GM23338 (cell line): ENCODE measurements around the gene SLC49A4. TPM values are rescaled to one million over a fixed set of nuclear protein-coding genes. Genes with fewer than 3 reads are reported as not detected.

Experiments
- ATAC-seq: fragments of 200-7000 bp; cut with Tn5 transposase; 3 replicates; pipeline ENCODE4 v1.9.1; 2020
- DNase-seq: peaks from one replicate; pipeline ENCODE4 v3.0.0-alpha.2; 2015; ENCODE audit warnings: low spot score
- H2AFZ ChIP-seq: fragments of 200-600 bp; sonication (generic); 2 replicates; pipeline ENCODE4 v1.8.0; 2016; ENCODE audit warnings: antibody characterized with exemption, mild to moderate bottlenecking, moderate library complexity
- H3F3A ChIP-seq: fragments of 200-600 bp; sonication (generic); replicated peaks from 2 replicates; pipeline ENCODE4 v1.8.0; 2017; ENCODE audit warnings: antibody characterized with exemption, mixed run types, low read depth
- H3K27ac ChIP-seq: fragments of 200-600 bp; sonication (generic); 2 replicates; pipeline ENCODE4 v1.6.1; 2016; ENCODE audit warnings: low read depth
- H3K27me3 ChIP-seq: fragments of 200-600 bp; sonication (generic); 2 replicates; pipeline ENCODE4 v1.8.0; 2016; ENCODE audit warnings: mild to moderate bottlenecking, mixed run types, moderate library complexity; ENCODE audit not compliant: insufficient read depth
- H3K36me3 ChIP-seq: fragments of 200-600 bp; sonication (generic); 2 replicates; pipeline ENCODE4 v1.8.0; 2016; ENCODE audit warnings: mild to moderate bottlenecking; ENCODE audit not compliant: insufficient read depth
- H3K4me1 ChIP-seq: fragments of 200-600 bp; sonication (generic); 2 replicates; pipeline ENCODE4 v1.8.0; 2016; ENCODE audit warnings: mild to moderate bottlenecking, moderate library complexity; ENCODE audit not compliant: insufficient read depth
- H3K4me2 ChIP-seq: fragments of 200-600 bp; sonication (generic); 2 replicates; pipeline ENCODE4 v1.7.1; 2017; ENCODE audit warnings: mixed run types
- H3K4me3 ChIP-seq: fragments of 200-600 bp; sonication (generic); 2 replicates; pipeline ENCODE4 v1.6.1; 2016; ENCODE audit warnings: mixed run types
- H3K79me2 ChIP-seq: fragments of 200-600 bp; sonication (generic); replicated peaks from 2 replicates; pipeline ENCODE4 v1.8.0; 2017; ENCODE audit warnings: mild to moderate bottlenecking; ENCODE audit not compliant: insufficient read depth
- H3K9me2 ChIP-seq: fragments of 200-600 bp; sonication (generic); 2 replicates; pipeline ENCODE4 v1.8.0; 2017; ENCODE audit not compliant: insufficient read depth
- H4K20me1 ChIP-seq: fragments of 200-600 bp; sonication (generic); replicated peaks from 2 replicates; pipeline ENCODE4 v1.8.0; 2017; ENCODE audit warnings: mild to moderate bottlenecking; ENCODE audit not compliant: insufficient read depth
- H3K27ac Mint-ChIP-seq: 2 replicates; pipeline ENCODE4 v1.8.0; 2020; ENCODE audit warnings: inconsistent platforms, mild to moderate bottlenecking, moderate library complexity, mixed read lengths
- H3K27me3 Mint-ChIP-seq: 3 replicates; pipeline ENCODE4 v1.8.0; 2022; ENCODE audit warnings: low read depth, mild to moderate bottlenecking, moderate library complexity, mixed read lengths, inconsistent platforms; ENCODE audit not compliant: insufficient read depth, poor library complexity
- H3K36me3 Mint-ChIP-seq: 3 replicates; pipeline ENCODE4 v1.8.0; 2021; ENCODE audit warnings: low read depth, mild to moderate bottlenecking, inconsistent platforms, moderate library complexity, mixed read lengths
- H3K4me1 Mint-ChIP-seq: 3 replicates; pipeline ENCODE4 v1.8.0; 2020; ENCODE audit warnings: mild to moderate bottlenecking, inconsistent platforms, mixed read lengths
- H3K4me3 Mint-ChIP-seq: 3 replicates; pipeline ENCODE4 v1.8.0; 2021; ENCODE audit warnings: moderate library complexity, mild to moderate bottlenecking, inconsistent platforms, mixed read lengths
- H3K9me3 Mint-ChIP-seq: 3 replicates; pipeline ENCODE4 v1.8.0; 2020; ENCODE audit warnings: moderate library complexity, mild to moderate bottlenecking, inconsistent platforms, mixed read lengths
- CREB1 ChIP-seq: fragments of 250-450 bp; sonication (Bioruptor Pico); IDR thresholded peaks from 2 replicates; pipeline ENCODE4 v1.5.0; 2020; ENCODE audit warnings: low read depth, mild to moderate bottlenecking, moderate library complexity
- EZH2 ChIP-seq: fragments of 200-600 bp; sonication (generic); IDR thresholded peaks from one replicate; pipeline ENCODE4 v1.8.0; 2017; ENCODE audit warnings: antibody characterized with exemption, mild to moderate bottlenecking, low read depth; ENCODE audit not compliant: unreplicated experiment
- EZH2phosphoT487 ChIP-seq: fragments of 200-600 bp; sonication (generic); IDR thresholded peaks from one replicate; pipeline ENCODE4 v1.8.1; 2018; ENCODE audit warnings: antibody characterized with exemption; ENCODE audit not compliant: unreplicated experiment
- JUNB ChIP-seq: IDR thresholded peaks from one replicate; pipeline ENCODE4 v1.6.1; 2016; ENCODE audit warnings: antibody characterized with exemption; ENCODE audit not compliant: unreplicated experiment
- NANOG ChIP-seq: IDR thresholded peaks from 2 replicates; pipeline ENCODE4 v1.6.1; 2016; ENCODE audit warnings: antibody characterized with exemption, borderline replicate concordance
- POLR2AphosphoS5 ChIP-seq: IDR thresholded peaks from 2 replicates; pipeline ENCODE4 v1.6.1; 2016; ENCODE audit warnings: antibody characterized with exemption, low read depth
- ZNF114 ChIP-seq: fragments of 250-450 bp; sonication (Bioruptor Pico); IDR thresholded peaks from 2 replicates; pipeline ENCODE4 v1.5.0; 2020; ENCODE audit warnings: mild to moderate bottlenecking, moderate library complexity
- ZNF331 ChIP-seq: fragments of 250-450 bp; sonication (Bioruptor Pico); IDR thresholded peaks from 2 replicates; pipeline ENCODE4 v1.5.0; 2020; ENCODE audit warnings: low read depth, mild to moderate bottlenecking, moderate library complexity
- polyA plus RNA-seq: library from polyadenylated mRNA; unstranded; fragments of >200 nt; fragmentation: Nextera tagmentation; extraction: Ambion mirVana; gene quantifications from 2 replicates; pipeline ENCODE4 v1.2.1, GENCODE V29; 2016
- total RNA-seq: library from RNA; depleted of rRNA; stranded (reverse); fragments of >200 nt; shearing (Covaris generic); gene quantifications from 2 replicates; pipeline ENCODE4 v1.2.3, GENCODE V29; 2014
- TF ChIP-seq, protein P1 (sequence below): IDR thresholded peaks from one replicate; pipeline ENCODE4 v1.6.1; 2018; ENCODE audit warnings: antibody characterized with exemption; ENCODE audit not compliant: unreplicated experiment
- TF ChIP-seq, protein P2 (sequence below), 2 experiments: fragments of 200-600 bp in 1 of 2; sonication (generic) in 1 of 2; conservative IDR thresholded peaks; 2 replicates each; pipeline versions ENCODE4 v1.5.1 to v1.6.1; 2016 to 2017; ENCODE audit warnings: antibody characterized with exemption in 2 of 2, low read depth in 2 of 2, mild to moderate bottlenecking in 2 of 2, moderate library complexity in 1 of 2
- TF ChIP-seq, protein P3 (sequence below): fragments of 250-450 bp; sonication (Bioruptor Pico); IDR thresholded peaks from 2 replicates; pipeline ENCODE4 v1.5.0; 2020; ENCODE audit warnings: mild to moderate bottlenecking, moderate library complexity

The SLC49A4 gene
- total and polyA plus RNA-seq, 2 experiments from 2014 or later: 3.7 to 16.8 TPM

DNA sequence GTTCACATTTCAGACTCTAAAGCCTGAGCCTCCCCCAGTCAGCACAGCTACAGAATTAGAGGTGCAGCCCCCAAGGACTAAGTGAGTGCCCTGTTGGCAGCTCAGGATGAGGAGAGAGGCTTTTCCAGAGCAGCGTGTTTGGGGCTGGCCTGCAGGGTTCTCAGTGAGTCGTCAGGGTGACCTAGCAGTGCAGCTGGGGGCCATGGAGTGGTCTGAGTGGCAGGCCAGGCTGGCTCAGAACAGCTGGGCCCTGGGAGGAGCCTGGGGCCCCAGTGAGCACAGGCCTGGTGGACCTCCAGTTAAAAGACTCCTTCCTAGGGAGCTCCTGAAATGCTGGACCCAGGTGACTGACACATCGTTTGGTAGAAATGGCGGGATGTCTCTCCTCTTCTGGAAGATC, 108.3 kb downstream of the SLC49A4 start:
- H3K4me3 ChIP-seq: no peak overlapping the region
- Mint-ChIP-seq H3K27ac (no peak overlapping the region), H3K36me3 (no peaks in the 10 kb centered on the region), H3K4me3 (no peak overlapping the region), H3K9me3 (no peaks in the 10 kb centered on the region), H3K4me1 (peaks cover 28% of the 10 kb centered on the region), H3K27me3 (peaks cover 2% of the 10 kb centered on the region)
- peak; percentile 59 for DNase-seq
- H3K27ac ChIP-seq: no peak overlapping the region
- H3K9me2 ChIP-seq: 0 out of 2 replicates have a peak, but pooled peaks cover 3% of the 10 kb centered on the region
- H3K27me3 ChIP-seq: no peaks in the 10 kb centered on the region
- no peaks in the 10 kb centered on the region for H3K79me2 ChIP-seq
- H3F3A ChIP-seq: no peaks in the 10 kb centered on the region
- no peaks in the 10 kb centered on the region for H3K4me1 ChIP-seq
- H3K36me3 ChIP-seq: no peaks in the 10 kb centered on the region
- peak overlapping the region; percentile 56; the same call in 1 of the 2 replicates for H2AFZ ChIP-seq
- no peaks in the 10 kb centered on the region for H4K20me1 ChIP-seq
- H3K4me2 ChIP-seq: no peak overlapping the region
- peak; percentile 94 for ATAC-seq
- no peak for TF ChIP-seq EZH2phosphoT487
- TF ChIP-seq NANOG: no peak
- no peak for TF ChIP-seq CREB1
- no peak for TF ChIP-seq POLR2AphosphoS5
- TF ChIP-seq, protein P1, sequence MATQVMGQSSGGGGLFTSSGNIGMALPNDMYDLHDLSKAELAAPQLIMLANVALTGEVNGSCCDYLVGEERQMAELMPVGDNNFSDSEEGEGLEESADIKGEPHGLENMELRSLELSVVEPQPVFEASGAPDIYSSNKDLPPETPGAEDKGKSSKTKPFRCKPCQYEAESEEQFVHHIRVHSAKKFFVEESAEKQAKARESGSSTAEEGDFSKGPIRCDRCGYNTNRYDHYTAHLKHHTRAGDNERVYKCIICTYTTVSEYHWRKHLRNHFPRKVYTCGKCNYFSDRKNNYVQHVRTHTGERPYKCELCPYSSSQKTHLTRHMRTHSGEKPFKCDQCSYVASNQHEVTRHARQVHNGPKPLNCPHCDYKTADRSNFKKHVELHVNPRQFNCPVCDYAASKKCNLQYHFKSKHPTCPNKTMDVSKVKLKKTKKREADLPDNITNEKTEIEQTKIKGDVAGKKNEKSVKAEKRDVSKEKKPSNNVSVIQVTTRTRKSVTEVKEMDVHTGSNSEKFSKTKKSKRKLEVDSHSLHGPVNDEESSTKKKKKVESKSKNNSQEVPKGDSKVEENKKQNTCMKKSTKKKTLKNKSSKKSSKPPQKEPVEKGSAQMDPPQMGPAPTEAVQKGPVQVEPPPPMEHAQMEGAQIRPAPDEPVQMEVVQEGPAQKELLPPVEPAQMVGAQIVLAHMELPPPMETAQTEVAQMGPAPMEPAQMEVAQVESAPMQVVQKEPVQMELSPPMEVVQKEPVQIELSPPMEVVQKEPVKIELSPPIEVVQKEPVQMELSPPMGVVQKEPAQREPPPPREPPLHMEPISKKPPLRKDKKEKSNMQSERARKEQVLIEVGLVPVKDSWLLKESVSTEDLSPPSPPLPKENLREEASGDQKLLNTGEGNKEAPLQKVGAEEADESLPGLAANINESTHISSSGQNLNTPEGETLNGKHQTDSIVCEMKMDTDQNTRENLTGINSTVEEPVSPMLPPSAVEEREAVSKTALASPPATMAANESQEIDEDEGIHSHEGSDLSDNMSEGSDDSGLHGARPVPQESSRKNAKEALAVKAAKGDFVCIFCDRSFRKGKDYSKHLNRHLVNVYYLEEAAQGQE: no peak
- TF ChIP-seq JUNB: no peak
- TF ChIP-seq EZH2: no peak

DNA sequence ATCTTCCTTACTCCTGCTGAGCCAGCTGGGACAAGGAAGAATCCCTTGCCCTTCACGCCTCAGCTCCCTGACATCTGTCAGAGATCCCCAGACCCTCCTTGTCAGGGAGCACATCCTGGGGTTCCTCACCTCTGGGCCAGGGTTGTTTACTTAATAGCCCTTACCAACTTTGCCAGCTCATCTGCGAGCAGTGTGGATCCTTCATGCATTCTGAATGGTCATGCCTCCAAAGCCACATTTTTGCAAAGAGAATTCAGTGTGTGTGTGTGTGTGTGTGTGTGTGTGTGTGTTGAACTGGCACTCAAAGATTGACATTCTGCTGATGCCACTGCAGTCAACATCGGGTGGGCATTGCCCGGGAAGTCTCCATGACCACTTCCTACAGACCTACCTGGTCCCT, 112.6 kb downstream of the SLC49A4 start:
- no peaks in the 10 kb centered on the region for H3F3A ChIP-seq
- no peak overlapping the region for H2AFZ ChIP-seq
- peaks cover 2% of the 10 kb centered on the region for H3K27me3 ChIP-seq
- 0 out of 2 replicates have a peak, but pooled peaks cover 3% of the 10 kb centered on the region for H3K9me2 ChIP-seq
- H3K4me3 ChIP-seq: no peak overlapping the region
- no peak overlapping the region for H3K27ac Mint-ChIP-seq
- H3K4me1 Mint-ChIP-seq: peaks cover 28% of the 10 kb centered on the region
- H3K36me3 Mint-ChIP-seq: no peaks in the 10 kb centered on the region; the same call in 2 of the 3 replicates
- H3K4me2 ChIP-seq: no peak overlapping the region
- H4K20me1 ChIP-seq: no peaks in the 10 kb centered on the region
- H3K27ac ChIP-seq: no peak overlapping the region
- H3K4me1 ChIP-seq: no peaks in the 10 kb centered on the region
- no peaks in the 10 kb centered on the region for H3K9me3 Mint-ChIP-seq
- ATAC-seq (no peak), DNase-seq (no peak)
- H3K4me3 Mint-ChIP-seq: no peak overlapping the region
- H3K27me3 Mint-ChIP-seq: no peaks in the 10 kb centered on the region
- H3K79me2 ChIP-seq: no peaks in the 10 kb centered on the region
- no peaks in the 10 kb centered on the region for H3K36me3 ChIP-seq
- TF ChIP-seq ZNF331 (no peak), JUNB (no peak), ZNF114 (CRISPR knock-in tag) (no peak), CREB1 (no peak), POLR2AphosphoS5 (no peak)
- TF ChIP-seq, protein P2, sequence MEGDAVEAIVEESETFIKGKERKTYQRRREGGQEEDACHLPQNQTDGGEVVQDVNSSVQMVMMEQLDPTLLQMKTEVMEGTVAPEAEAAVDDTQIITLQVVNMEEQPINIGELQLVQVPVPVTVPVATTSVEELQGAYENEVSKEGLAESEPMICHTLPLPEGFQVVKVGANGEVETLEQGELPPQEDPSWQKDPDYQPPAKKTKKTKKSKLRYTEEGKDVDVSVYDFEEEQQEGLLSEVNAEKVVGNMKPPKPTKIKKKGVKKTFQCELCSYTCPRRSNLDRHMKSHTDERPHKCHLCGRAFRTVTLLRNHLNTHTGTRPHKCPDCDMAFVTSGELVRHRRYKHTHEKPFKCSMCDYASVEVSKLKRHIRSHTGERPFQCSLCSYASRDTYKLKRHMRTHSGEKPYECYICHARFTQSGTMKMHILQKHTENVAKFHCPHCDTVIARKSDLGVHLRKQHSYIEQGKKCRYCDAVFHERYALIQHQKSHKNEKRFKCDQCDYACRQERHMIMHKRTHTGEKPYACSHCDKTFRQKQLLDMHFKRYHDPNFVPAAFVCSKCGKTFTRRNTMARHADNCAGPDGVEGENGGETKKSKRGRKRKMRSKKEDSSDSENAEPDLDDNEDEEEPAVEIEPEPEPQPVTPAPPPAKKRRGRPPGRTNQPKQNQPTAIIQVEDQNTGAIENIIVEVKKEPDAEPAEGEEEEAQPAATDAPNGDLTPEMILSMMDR (conservative IDR thresholded peaks at IDR 0.05; ENCODE audit: low read depth in 2 of 2): no peak
- TF ChIP-seq, protein P3, sequence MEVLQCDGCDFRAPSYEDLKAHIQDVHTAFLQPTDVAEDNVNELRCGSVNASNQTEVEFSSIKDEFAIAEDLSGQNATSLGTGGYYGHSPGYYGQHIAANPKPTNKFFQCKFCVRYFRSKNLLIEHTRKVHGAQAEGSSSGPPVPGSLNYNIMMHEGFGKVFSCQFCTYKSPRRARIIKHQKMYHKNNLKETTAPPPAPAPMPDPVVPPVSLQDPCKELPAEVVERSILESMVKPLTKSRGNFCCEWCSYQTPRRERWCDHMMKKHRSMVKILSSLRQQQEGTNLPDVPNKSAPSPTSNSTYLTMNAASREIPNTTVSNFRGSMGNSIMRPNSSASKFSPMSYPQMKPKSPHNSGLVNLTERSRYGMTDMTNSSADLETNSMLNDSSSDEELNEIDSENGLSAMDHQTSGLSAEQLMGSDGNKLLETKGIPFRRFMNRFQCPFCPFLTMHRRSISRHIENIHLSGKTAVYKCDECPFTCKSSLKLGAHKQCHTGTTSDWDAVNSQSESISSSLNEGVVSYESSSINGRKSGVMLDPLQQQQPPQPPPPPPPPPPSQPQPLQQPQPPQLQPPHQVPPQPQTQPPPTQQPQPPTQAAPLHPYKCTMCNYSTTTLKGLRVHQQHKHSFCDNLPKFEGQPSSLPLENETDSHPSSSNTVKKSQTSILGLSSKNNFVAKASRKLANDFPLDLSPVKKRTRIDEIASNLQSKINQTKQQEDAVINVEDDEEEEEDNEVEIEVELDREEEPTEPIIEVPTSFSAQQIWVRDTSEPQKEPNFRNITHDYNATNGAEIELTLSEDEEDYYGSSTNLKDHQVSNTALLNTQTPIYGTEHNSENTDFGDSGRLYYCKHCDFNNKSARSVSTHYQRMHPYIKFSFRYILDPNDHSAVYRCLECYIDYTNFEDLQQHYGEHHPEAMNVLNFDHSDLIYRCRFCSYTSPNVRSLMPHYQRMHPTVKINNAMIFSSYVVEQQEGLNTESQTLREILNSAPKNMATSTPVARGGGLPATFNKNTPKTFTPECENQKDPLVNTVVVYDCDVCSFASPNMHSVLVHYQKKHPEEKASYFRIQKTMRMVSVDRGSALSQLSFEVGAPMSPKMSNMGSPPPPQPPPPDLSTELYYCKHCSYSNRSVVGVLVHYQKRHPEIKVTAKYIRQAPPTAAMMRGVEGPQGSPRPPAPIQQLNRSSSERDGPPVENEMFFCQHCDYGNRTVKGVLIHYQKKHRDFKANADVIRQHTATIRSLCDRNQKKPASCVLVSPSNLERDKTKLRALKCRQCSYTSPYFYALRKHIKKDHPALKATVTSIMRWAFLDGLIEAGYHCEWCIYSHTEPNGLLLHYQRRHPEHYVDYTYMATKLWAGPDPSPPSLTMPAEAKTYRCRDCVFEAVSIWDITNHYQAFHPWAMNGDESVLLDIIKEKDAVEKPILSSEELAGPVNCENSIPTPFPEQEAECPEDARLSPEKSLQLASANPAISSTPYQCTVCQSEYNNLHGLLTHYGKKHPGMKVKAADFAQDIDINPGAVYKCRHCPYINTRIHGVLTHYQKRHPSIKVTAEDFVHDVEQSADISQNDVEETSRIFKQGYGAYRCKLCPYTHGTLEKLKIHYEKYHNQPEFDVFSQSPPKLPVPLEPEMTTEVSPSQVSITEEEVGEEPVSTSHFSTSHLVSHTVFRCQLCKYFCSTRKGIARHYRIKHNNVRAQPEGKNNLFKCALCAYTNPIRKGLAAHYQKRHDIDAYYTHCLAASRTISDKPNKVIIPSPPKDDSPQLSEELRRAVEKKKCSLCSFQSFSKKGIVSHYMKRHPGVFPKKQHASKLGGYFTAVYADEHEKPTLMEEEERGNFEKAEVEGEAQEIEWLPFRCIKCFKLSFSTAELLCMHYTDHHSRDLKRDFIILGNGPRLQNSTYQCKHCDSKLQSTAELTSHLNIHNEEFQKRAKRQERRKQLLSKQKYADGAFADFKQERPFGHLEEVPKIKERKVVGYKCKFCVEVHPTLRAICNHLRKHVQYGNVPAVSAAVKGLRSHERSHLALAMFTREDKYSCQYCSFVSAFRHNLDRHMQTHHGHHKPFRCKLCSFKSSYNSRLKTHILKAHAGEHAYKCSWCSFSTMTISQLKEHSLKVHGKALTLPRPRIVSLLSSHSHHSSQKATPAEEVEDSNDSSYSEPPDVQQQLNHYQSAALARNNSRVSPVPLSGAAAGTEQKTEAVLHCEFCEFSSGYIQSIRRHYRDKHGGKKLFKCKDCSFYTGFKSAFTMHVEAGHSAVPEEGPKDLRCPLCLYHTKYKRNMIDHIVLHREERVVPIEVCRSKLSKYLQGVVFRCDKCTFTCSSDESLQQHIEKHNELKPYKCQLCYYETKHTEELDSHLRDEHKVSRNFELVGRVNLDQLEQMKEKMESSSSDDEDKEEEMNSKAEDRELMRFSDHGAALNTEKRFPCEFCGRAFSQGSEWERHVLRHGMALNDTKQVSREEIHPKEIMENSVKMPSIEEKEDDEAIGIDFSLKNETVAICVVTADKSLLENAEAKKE (CRISPR knock-in tag): no peak
